ENCODE results near the gene SLC24A1.
A peak's percentile ranks its signal among the peaks of the same experiment; 100 is the strongest.

The SLC24A1 gene

GRCh38 chr15:65653341-65653740 is 31.6 kb downstream of the SLC24A1 start:
- DNase-seq (ENCODE audit: low spot score): no peak

DNA sequence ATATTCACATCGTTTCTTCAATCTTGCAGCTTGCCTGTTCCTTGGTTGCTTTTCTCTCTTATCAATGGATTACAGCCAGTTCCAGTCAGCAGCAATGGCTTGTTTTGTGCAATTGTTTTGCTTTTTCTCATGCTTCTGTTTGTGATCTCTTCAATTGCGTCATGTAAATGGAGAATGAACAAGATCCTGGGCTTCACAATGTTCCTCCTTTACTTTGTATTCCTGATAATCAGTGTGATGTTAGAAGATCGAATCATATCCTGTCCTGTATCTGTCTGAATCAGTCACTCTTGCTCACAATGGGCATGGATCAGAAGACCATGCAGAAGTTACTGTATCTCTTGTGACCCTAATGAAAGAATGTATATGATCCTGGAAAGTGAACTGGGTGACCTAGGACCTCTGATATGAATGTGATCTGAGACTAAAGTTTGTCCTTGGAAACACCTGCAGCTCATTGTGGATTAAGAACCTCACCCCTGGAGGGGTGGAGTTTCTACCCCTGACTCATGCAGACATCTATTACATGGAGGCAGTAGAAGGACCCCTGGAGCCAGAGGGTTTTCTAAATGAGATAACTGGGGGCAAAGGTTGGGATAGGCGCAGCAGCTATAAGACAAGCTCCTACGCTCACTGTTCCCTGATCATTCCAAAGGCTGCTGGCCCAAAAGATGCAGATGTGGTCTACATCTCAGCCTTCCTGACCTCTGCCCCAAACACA is 32.2 kb downstream of the SLC24A1 start:
- DNase-seq (ENCODE audit: low spot score): no peak

DNA sequence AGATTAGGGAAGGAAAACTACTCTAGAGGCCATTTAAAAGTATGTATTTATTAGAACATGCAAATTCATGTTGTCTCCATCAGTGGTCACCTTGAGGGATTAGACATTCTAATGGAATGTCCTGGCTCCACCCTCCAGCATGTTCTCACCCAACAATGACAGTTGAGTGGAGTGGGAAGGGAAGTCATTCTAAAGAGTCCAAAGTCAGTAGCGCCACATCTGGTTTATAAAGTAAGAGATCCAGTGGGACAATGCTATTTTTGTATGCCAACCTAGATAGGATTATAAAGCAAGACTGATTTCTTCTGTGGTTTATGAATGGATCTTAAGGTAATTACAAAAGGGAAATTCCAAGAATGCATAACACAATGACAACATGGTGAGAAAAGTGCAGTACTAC is 33.3 kb downstream of the SLC24A1 start:
- DNase-seq (ENCODE audit: low spot score): no peak

- no peak for DNase-seq (ENCODE audit: low spot score)
These were observed 33.7 kb downstream of the SLC24A1 start for GRCh38 chr15:65655457-65655856.

GRCh38 chr15:65659502-65660052 is 37.8 kb downstream of the SLC24A1 start:
- DNase-seq (ENCODE audit: low spot score): no peak

GRCh38 chr15:65660927-65661326 is 39.2 kb downstream of the SLC24A1 start:
- peak; percentile 30 for DNase-seq (ENCODE audit: low spot score)

- DNase-seq (ENCODE audit: low spot score): no peak
These were observed 41.8 kb downstream of the SLC24A1 start for GRCh38 chr15:65663521-65663920.

GRCh38 chr15:65666257-65666656 is 44.5 kb downstream of the SLC24A1 start:
- DNase-seq (ENCODE audit: low spot score): no peak

DNA sequence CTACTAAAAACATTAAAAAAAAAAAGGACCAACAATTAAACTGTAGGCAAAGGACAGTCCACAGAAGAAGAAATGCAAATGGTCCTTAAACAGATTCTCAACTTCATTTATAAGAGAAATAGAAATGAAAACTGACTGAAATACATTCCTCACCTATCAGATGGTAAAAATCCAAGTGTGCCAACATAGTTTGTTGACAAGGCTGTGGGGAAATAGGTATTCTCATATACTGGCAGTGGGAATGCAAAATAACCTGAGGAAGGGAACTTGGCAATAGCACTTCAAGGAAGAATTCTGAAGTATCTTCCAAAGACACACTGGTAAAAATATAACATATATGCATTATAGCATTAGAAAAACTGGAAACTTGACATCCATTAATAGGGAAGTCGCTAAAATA is 53.8 kb downstream of the SLC24A1 start:
- DNase-seq (ENCODE audit: low spot score): no peak

- no peak for DNase-seq (ENCODE audit: low spot score)
These were observed 54.4 kb downstream of the SLC24A1 start for GRCh38 chr15:65676123-65676522.

DNA sequence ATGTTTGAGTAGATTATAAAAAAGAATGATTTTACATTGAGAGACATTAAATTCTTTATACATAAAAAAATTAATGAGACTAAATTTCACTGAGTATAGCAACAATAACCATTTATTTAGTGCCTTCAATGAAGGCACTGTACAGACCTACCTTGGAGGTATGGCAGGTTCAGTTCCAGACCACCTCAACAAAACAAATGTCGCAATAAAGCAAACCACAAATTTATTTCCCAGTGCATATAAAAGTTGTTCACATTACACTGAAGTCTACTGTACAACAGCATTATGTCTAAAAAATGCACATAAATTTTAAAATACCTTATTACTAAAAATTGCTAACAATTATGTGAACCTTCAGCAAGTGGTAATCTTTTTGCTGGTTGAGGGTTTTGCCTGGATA is 58.8 kb downstream of the SLC24A1 start:
- DNase-seq (ENCODE audit: low spot score): no peak

GRCh38 chr15:65682404-65682911 is 60.7 kb downstream of the SLC24A1 start:
- DNase-seq (ENCODE audit: low spot score): no peak

DNA sequence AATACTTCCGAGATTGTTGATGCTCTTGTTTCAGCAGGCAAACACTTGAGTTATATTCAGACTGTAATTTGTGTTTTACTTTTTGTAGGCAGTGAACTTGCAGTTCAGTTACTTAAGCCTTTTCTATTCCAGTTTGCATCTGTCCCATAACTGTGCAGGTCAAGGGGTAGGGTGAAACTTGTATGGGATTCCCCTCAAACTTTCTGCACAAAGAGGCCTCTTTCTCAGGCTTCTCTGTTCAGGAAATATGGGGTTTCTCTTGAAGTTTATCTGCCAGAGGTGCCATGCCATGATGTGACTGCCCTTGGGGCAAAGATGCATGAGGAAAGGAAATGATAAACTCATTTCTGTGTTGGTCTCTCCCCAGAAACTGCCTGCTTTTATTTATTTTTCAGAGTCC is 66.7 kb downstream of the SLC24A1 start:
- DNase-seq (ENCODE audit: low spot score): no peak

GRCh38 chr15:65690173-65690572 is 68.4 kb downstream of the SLC24A1 start:
- no peak for DNase-seq (ENCODE audit: low spot score)

DNA sequence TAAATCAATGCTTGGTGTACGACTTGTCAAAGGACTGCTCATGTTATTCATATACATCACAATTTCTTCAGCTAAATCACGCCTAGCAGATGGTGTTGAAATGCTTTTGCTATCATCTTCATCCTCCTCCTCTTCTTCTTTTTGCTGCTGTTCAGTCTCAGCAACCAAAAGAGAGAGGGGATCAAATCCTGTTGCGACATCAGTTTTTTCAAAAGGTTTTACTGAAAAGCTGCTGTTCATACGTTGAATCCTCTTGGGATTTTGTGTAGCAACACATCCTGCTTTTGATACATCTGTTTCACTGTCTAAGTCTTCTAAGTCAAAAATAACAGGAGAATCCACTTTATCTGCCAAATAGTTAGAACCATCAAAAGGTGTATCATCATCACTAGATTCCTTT is 69.0 kb downstream of the SLC24A1 start:
- no peak for DNase-seq (ENCODE audit: low spot score)

GRCh38 chr15:65695081-65695480 is 73.3 kb downstream of the SLC24A1 start:
- no peak for DNase-seq (ENCODE audit: low spot score)
